GM12878 (cell line): ENCODE results near the gene SFXN1. TPM values are rescaled to one million over a fixed set of nuclear protein-coding genes. Genes with fewer than 3 reads are reported as not detected.

Source experiments
- ATAC-seq: fragments of 200-7000 bp; cut with Tn5 transposase; 3 replicates; pipeline ENCODE4 v1.9.1; 2020; ENCODE audit warnings: mild to moderate bottlenecking, moderate library complexity
- BruUV-seq: library from RNA; stranded (reverse); fragments of 400-500 nt; replicated peaks from 2 replicates; lab custom pipeline; 2021; lab: Mats Ljungman, UMichigan
- CTCF ChIA-PET: fragments of 300-600 bp; sonication (Branson Sonifier 250); formaldehyde crosslinking; extraction: SDS; loops from one replicate; lab custom pipeline; 2021; ENCODE audit warnings: inconsistent platforms; lab: Yijun Ruan, JAX
- POLR2A ChIA-PET: fragments of 350-600 bp; formaldehyde crosslinking; extraction: SDS; loops from one replicate; lab custom pipeline; 2021; ENCODE audit warnings: inconsistent platforms; lab: Charles Lee
- RAD21 ChIA-PET: fragments of 300-600 bp; sonication (Branson Sonifier 250); formaldehyde crosslinking; loops from one replicate; lab custom pipeline; 2023; ENCODE audit warnings: antibody characterized with exemption; ENCODE audit not compliant: unreplicated experiment; lab: Charles Lee
- SMC1A ChIA-PET: fragments of 300-600 bp; sonication (Branson Sonifier 250); formaldehyde crosslinking; loops from one replicate; lab custom pipeline; 2023; ENCODE audit not compliant: unreplicated experiment, uncharacterized antibody; lab: Charles Lee
- DNase-seq: peaks from one replicate; pipeline ENCODE4 v3.0.0-alpha.2; 2011; ENCODE audit warnings: low read depth, low spot score
- FAIRE-seq: peaks from 3 replicates; lab custom pipeline; 2011; peaks lifted over from hg19 to GRCh38; lab: Jason Lieb, UNC
- H2AFZ ChIP-seq: 2 replicates; pipeline ENCODE4 v1.6.0; 2011; ENCODE audit warnings: low read depth, low read length, control low read depth; ENCODE audit not compliant: control insufficient read depth
- H3K27ac ChIP-seq: 2 replicates; pipeline ENCODE4 v1.5.1; 2011; ENCODE audit warnings: control low read depth; ENCODE audit not compliant: control insufficient read depth, insufficient read depth
- H3K27me3 ChIP-seq, 2 experiments: replicated peaks in 1 of 2; 2 replicates each; pipeline versions ENCODE4 v1.6.0 to v1.6.1; 2011; ENCODE audit warnings: low read length in 1 of 2; ENCODE audit not compliant: control insufficient read depth in 2 of 2, insufficient read depth in 2 of 2
- H3K36me3 ChIP-seq, 2 experiments: 2 replicates each; pipeline ENCODE4 v1.5.1; 2011; ENCODE audit warnings: low read length in 1 of 2; ENCODE audit not compliant: control insufficient read depth in 2 of 2, insufficient read depth in 2 of 2
- H3K4me1 ChIP-seq: 2 replicates; pipeline ENCODE4 v1.6.1; 2011; ENCODE audit warnings: mild to moderate bottlenecking, low read length, moderate library complexity, mixed read lengths; ENCODE audit not compliant: control insufficient read depth, insufficient read depth
- H3K4me2 ChIP-seq: 2 replicates; pipeline ENCODE4 v1.6.0; 2011; ENCODE audit warnings: control low read depth; ENCODE audit not compliant: control insufficient read depth, insufficient read depth
- H3K4me3 ChIP-seq: fragments of 200-600 bp; sonication (generic); 2 replicates; pipeline ENCODE4 v1.5.1; 2016
- H3K79me2 ChIP-seq: 2 replicates; pipeline ENCODE4 v1.6.0; 2011; ENCODE audit warnings: low read length; ENCODE audit not compliant: control insufficient read depth, insufficient read depth
- H3K9ac ChIP-seq: 2 replicates; pipeline ENCODE4 v1.8.0; 2011; ENCODE audit warnings: low read length, control low read depth, mixed read lengths; ENCODE audit not compliant: control insufficient read depth, insufficient read depth
- H3K9me3 ChIP-seq: replicated peaks from 3 replicates; pipeline ENCODE4 v1.5.1; 2011; ENCODE audit warnings: mild to moderate bottlenecking, low read length; ENCODE audit not compliant: control insufficient read depth, insufficient read depth
- H4K20me1 ChIP-seq: 2 replicates; pipeline ENCODE4 v1.6.0; 2011; ENCODE audit not compliant: control insufficient read depth, insufficient read depth
- ATF2 ChIP-seq: IDR thresholded peaks from 2 replicates; pipeline ENCODE4 v1.6.1; 2012; ENCODE audit warnings: low read length, inconsistent platforms
- BACH1 ChIP-seq: fragments of 450-650 bp; IDR thresholded peaks from 2 replicates; pipeline ENCODE4 v1.6.1; 2017; ENCODE audit warnings: mild to moderate bottlenecking, borderline replicate concordance
- BCL11A ChIP-seq: IDR thresholded peaks from 2 replicates; pipeline ENCODE4 v1.6.1; 2011; ENCODE audit warnings: low read depth, low read length
- ELK1 ChIP-seq: IDR thresholded peaks from 2 replicates; pipeline ENCODE4 v1.6.1; 2012; ENCODE audit warnings: low read depth, low read length, improper control_type of control experiment
- FOXM1 ChIP-seq: IDR thresholded peaks from 2 replicates; pipeline ENCODE4 v1.6.1; 2012; ENCODE audit warnings: low read depth, mild to moderate bottlenecking, inconsistent platforms, low read length, moderate library complexity
- IKZF1 ChIP-seq: fragments of 450-650 bp; conservative IDR thresholded peaks from 2 replicates; pipeline ENCODE4 v1.6.1; 2017; ENCODE audit warnings: antibody characterized with exemption, mild to moderate bottlenecking
- KAT2A ChIP-seq: conservative IDR thresholded peaks from 2 replicates; pipeline ENCODE4 v1.6.1; 2011; ENCODE audit warnings: low read depth, low read length; ENCODE audit not compliant: control insufficient read depth
- MXI1 ChIP-seq: fragments of 150-350 bp; IDR thresholded peaks from 2 replicates; pipeline ENCODE4 v1.6.1; 2011; ENCODE audit warnings: low read depth, mild to moderate bottlenecking, inconsistent platforms, low read length, improper control_type of control experiment
- NBN ChIP-seq: fragments of 450-650 bp; IDR thresholded peaks from 2 replicates; pipeline ENCODE4 v1.6.1; 2016
- POU2F2 ChIP-seq: IDR thresholded peaks from 3 replicates; pipeline ENCODE4 v1.6.1; 2011; ENCODE audit warnings: low read depth, mild to moderate bottlenecking, low read length, borderline replicate concordance
- PRDM15 ChIP-seq: fragments of 450-650 bp; formaldehyde crosslinking; IDR thresholded peaks from 2 replicates; pipeline ENCODE4 v1.4.0; 2020; ENCODE audit warnings: mild to moderate bottlenecking, moderate library complexity
- RB1 ChIP-seq: fragments of 450-650 bp; formaldehyde crosslinking; IDR thresholded peaks from 2 replicates; pipeline ENCODE4 v1.6.1; 2017; ENCODE audit warnings: mild to moderate bottlenecking, borderline replicate concordance
- RELA ChIP-seq: fragments of 450-650 bp; IDR thresholded peaks from 2 replicates; pipeline ENCODE4 v1.8.0; 2014; ENCODE audit warnings: borderline replicate concordance; ENCODE audit not compliant: partially characterized antibody
- RFX5 ChIP-seq: IDR thresholded peaks from 2 replicates; pipeline ENCODE4 v1.6.1; 2011; ENCODE audit warnings: low read depth, low read length, improper control_type of control experiment
- RUNX3 ChIP-seq: IDR thresholded peaks from 2 replicates; pipeline ENCODE4 v1.6.1; 2012; ENCODE audit warnings: low read length, inconsistent platforms
- TCF12 ChIP-seq: IDR thresholded peaks from 2 replicates; pipeline ENCODE4 v1.6.1; 2011; ENCODE audit warnings: low read depth, mild to moderate bottlenecking, low read length
- TCF3 ChIP-seq: IDR thresholded peaks from 2 replicates; pipeline ENCODE4 v1.6.1; 2012; ENCODE audit warnings: low read depth, mild to moderate bottlenecking, low read length, borderline replicate concordance; ENCODE audit not compliant: insufficient read depth
- YBX1 ChIP-seq: fragments of 450-650 bp; IDR thresholded peaks from 2 replicates; pipeline ENCODE4 v1.6.1; 2016; ENCODE audit warnings: antibody characterized with exemption
- ZNF384 ChIP-seq: IDR thresholded peaks from 2 replicates; pipeline ENCODE4 v1.6.1; 2012; ENCODE audit warnings: low read depth, mild to moderate bottlenecking, low read length, improper control_type of control experiment, borderline replicate concordance
- WGBS: methylation state at CpG from one replicate; pipeline ENCODE4 v1.1.6; 2016; ENCODE audit warnings: low lambda C conversion rate; ENCODE audit not compliant: insufficient replicate concordance, insufficient coverage; ENCODE audit errors: missing lambda C conversion rate; 5-methylcytosine and 5-hydroxymethylcytosine counted together
- in situ Hi-C: fragments of 300-500 bp; cut with MboI; formaldehyde crosslinking; loops from 9 replicates; pipeline ENCODE4 v1.14.3; 2018; ENCODE audit warnings: mixed read lengths
- intact Hi-C: fragments of 100-400 bp; cut with micrococcal nuclease; formaldehyde crosslinking; loops from one replicate; pipeline ENCODE4 v1.14.2; 2022; ENCODE audit not compliant: unreplicated experiment
- polyA plus RNA-seq, 11 experiments: library from polyadenylated mRNA; depleted of rRNA in 4 of 11; unstranded in 6 of 11; stranded (reverse) in 5 of 11; fragments of >200 nt; fragmentation: Nextera tagmentation in 4 of 11; fragmentation: Illumina TruSeq in 1 of 11; extraction: Ambion mirVana in 4 of 11; extraction: Trizol in 1 of 11; gene quantifications; 1 replicate in 1 of 11; 2 replicates in 10 of 11; pipeline versions ENCODE4 v1.2.1 to v1.2.3, GENCODE V29; 2011 to 2016; ENCODE audit warnings: inconsistent platforms in 2 of 11, missing spikeins in 2 of 11, low read depth in 1 of 11
- total RNA-seq, 4 experiments: library from RNA; depleted of rRNA in 3 of 4; stranded (reverse); fragments of >200 nt in 3 of 4; fragmentation: Illumina TruSeq in 1 of 4; extraction: Trizol in 1 of 4; gene quantifications; 2 replicates each; pipeline versions ENCODE4 v1.2.1 to v1.2.3, GENCODE V29; 2013 to 2021

The SFXN1 gene
- total and polyA plus RNA-seq, 10 of the 15 experiments (the other 5 are each of a cell fraction or from before 2014, with no cell fraction given): 18.0 to 248 (median 103) TPM

GRCh38 chr5:175550055-175550805, 71.9 kb downstream of the SFXN1 start (continued):
- TF ChIP-seq NBN: no peak
- no peak for TF ChIP-seq RELA
- TF ChIP-seq MXI1: no peak
- no peak for TF ChIP-seq RFX5
- TF ChIP-seq YBX1: no peak
- TF ChIP-seq TCF12: no peak
- no peak for TF ChIP-seq BACH1
- TF ChIP-seq FOXM1: no peak
- no peak for TF ChIP-seq ELK1
- TF ChIP-seq, all 136 proteins: peak for 0

GRCh38 chr5:175551266-175551665, 72.9 kb downstream of the SFXN1 start:
- POLR2A ChIA-PET: no interaction called here
- no peak overlapping the region for H3K9ac ChIP-seq
- TF ChIP-seq RUNX3 (no peak), KAT2A (no peak), PRDM15 (no peak), ZNF384 (no peak), IKZF1 (no peak), BCL11A (no peak), TCF3 (no peak), ATF2 (no peak), POU2F2 (no peak), RB1 (no peak)

More at GRCh38 chr5:175551266-175551665, 72.9 kb downstream of the SFXN1 start:
- no peak for FAIRE-seq
- Histone ChIP-seq H3K36me3 (no peaks in the 10 kb centered on the region), H3K4me1 (no peaks in the 10 kb centered on the region), H3K9me3 (no peaks in the 10 kb centered on the region), H3K4me3 (no peak overlapping the region), H3K27ac (no peak overlapping the region), H3K27me3 (no peaks in the 10 kb centered on the region; a peak in 3 of 4 replicates), H3K79me2 (no peaks in the 10 kb centered on the region), H4K20me1 (no peaks in the 10 kb centered on the region), H2AFZ (no peak overlapping the region), H3K4me2 (no peak overlapping the region)
- ChIA-PET SMC1A (no interaction called here), RAD21 (no interaction called here), CTCF (no interaction called here)
- no peak for DNase-seq
- intact Hi-C loops (no loop called here), in situ Hi-C loops (no loop called here)
- no peak for ATAC-seq
- WGBS: 15% methylated on average over 4 of the region's 4 CpGs
- no TSS peak for BruUV-seq
